Measurements from ENCODE around the gene LRRC46. TPM values are rescaled to one million over a fixed set of nuclear protein-coding genes. Genes with fewer than 3 reads are reported as not detected.

The LRRC46 gene
- total RNA-seq (1 to 10 TPM in 2 of 5 donors, under 1 TPM in 3; 0.20 to 1.0 (median 0.88) TPM), total RNA-seq (0.04 to 1.6 (median 0.41) reads per million in 29 experiments)
- 0.44 TPM for total RNA-seq (2013)

DNA sequence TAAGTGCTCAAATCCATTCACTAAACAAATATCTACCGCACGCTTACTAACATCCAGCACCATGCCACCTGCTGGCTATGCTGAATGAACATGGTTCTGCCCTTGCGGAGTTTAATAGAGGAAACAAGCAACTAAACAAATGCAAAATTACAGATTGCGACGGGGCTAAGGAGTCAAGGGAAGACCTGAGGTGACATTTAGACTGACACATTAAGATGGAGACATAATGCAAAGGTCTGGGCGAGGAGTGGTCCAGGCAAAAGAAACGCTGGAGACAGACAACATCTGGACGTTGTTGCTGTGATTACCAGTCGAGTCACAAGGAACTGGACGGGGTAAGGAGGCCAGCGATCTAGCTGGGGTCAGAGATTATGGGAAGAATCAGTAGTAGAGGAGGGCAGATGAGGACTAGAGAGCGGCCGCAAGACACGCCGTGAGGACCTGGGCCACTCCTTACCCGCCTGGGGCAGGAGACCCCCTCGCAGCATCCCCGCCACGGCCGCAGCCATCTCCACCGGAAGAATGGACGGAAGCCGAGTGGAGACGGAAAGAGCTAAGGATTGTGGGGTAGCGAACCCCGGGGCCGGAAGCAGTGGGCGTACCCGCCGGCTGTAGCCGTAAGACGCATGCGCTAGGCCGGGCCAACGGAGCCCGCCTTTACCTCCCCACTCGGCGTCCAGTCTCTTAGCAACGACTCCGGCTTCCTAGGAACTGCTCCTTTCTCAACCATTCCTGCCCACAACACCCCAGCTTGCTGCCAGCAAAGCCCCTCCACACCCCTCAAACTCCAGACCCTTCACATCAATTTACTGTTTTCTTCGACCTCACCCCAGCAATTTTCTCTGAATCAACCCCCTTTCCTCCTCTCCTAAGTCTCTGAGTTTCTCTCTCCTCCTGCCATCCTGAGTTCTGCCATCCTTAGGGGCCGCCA, at the start of gene LRRC46, which contains the start of gene MRPL10:
Gene LRRC46, plus strand, starts transcription at position 668 of the 931 bp plus-strand sequence. CDS start 320 bp downstream, outside the sequence.
Gene MRPL10, minus strand, starts transcription at position 539 of the 931 bp plus-strand sequence. Its CDS starts 30 bp downstream, at position 509.
- Histone ChIP-seq H3K36me3 (ENCODE audit: control insufficient read depth in 2 of 2, extremely low read depth in 1 of 2, insufficient read depth in 1 of 2, low read length in 1 of 2) (peaks cover 0 to 22% of the 10 kb centered on the region in 2 donors), H3K9me3 (no peaks in the 10 kb centered on the region), H3K27ac (ENCODE audit: low read length) (peak within 1 kb of the TSS; percentile 99), H3K4me3 (ENCODE audit: control insufficient read depth in 1 of 2, extremely low read depth in 1 of 2, low read length in 1 of 2) (peak within 1 kb of the TSS; percentile 97 to 98), H3K4me1 (ENCODE audit: control insufficient read depth in 1 of 2, extremely low read depth in 1 of 2, insufficient read depth in 2 of 2, low read length in 2 of 2) (peaks cover 18 to 73% of the 10 kb centered on the region in 2 experiments), H3K27me3 (replicated peaks in 1 of 2; ENCODE audit: control insufficient read depth in 2 of 2, extremely low read depth in 1 of 2, insufficient read depth in 2 of 2, low read length in 1 of 2) (no peaks in the 10 kb centered on the region)
- peak; percentile 78 to 95 (median 87) for DNase-seq
- ATAC-seq (replicated peaks in 1 of 4), result peak; percentile 82 to 89 (median 87)
- Mint-ChIP-seq H3K27me3 (no peaks in the 10 kb centered on the region), H3K4me1 (peaks cover 51 to 69% (median 61%) of the 10 kb centered on the region in 3 donors), H3K9me3 (no peaks in the 10 kb centered on the region), H3K4me3 (peak within 1 kb of the TSS; percentile 92 to 98 (median 94)), H3K27ac (peak within 1 kb of the TSS; percentile 96 to 98), H3K36me3 (peaks cover 11% of the 10 kb centered on the region)
- POLR2A ChIA-PET, result interaction anchor here (0.5 to 0.8 kb wide), 3 partner anchors 9 to 11 kb away, joined by 4 to 5 read pairs (median 4); partner anchors contain the start of genes OSBPL7 (in 1 of the 2) and SCRN2 (in 1 of the 2)
- WGBS (ENCODE audit: insufficient coverage), result under 1% methylated on average over 38 of the region's 42 CpGs
- CTCF ChIA-PET, result interaction anchor here in 1 of 2 donors (0.9 to 1.7 kb wide), 7 partner anchors 9 to 182 kb away, joined by 3 to 13 read pairs (median 5); partner anchors contain the start of genes KPNB1, OSBPL7, PNPO and SCRN2

GRCh38 chr17:47785538-47786123, 45.8 kb upstream of the LRRC46 start:
- DNase-seq (peak in 2 of 35 experiments; percentile 25 to 34), ATAC-seq (replicated peaks in 1 of 4) (no peak)
- H3K4me3 Mint-ChIP-seq, result no peak overlapping the region
- H3K4me1 Mint-ChIP-seq, result peaks cover 10 to 15% (median 13%) of the 10 kb centered on the region in 3 donors
- Histone ChIP-seq H3K36me3 (ENCODE audit: control insufficient read depth in 2 of 2, extremely low read depth in 1 of 2, insufficient read depth in 1 of 2, low read length in 1 of 2) (no peaks in the 10 kb centered on the region), H3K27me3 (replicated peaks in 1 of 2; ENCODE audit: control insufficient read depth in 2 of 2, extremely low read depth in 1 of 2, insufficient read depth in 2 of 2, low read length in 1 of 2) (peaks cover 3 to 40% of the 10 kb centered on the region in 2 experiments), H3K27ac (ENCODE audit: low read length) (no peak overlapping the region), H3K4me1 (ENCODE audit: control insufficient read depth in 1 of 2, extremely low read depth in 1 of 2, insufficient read depth in 2 of 2, low read length in 2 of 2) (peaks cover 0 to 11% of the 10 kb centered on the region in 2 experiments), H3K4me3 (ENCODE audit: control insufficient read depth in 1 of 2, extremely low read depth in 1 of 2, low read length in 1 of 2) (no peak overlapping the region), H3K9me3 (no peaks in the 10 kb centered on the region)
- 39% methylated on average over 3 of the region's 5 CpGs for WGBS (ENCODE audit: insufficient coverage)
- H3K36me3 Mint-ChIP-seq, result no peaks in the 10 kb centered on the region
- no peaks in the 10 kb centered on the region for H3K9me3 Mint-ChIP-seq
- H3K27ac Mint-ChIP-seq, result no peak overlapping the region
- peaks cover 34 to 51% of the 10 kb centered on the region in 2 donors for H3K27me3 Mint-ChIP-seq
- POLR2A ChIA-PET, result no interaction called here
- CTCF ChIA-PET, result interaction anchor here (0.6 to 0.7 kb wide), 2 partner anchors 42 to 220 kb away, joined by 3 to 4 read pairs; no protein-coding TSS in a partner anchor

DNA sequence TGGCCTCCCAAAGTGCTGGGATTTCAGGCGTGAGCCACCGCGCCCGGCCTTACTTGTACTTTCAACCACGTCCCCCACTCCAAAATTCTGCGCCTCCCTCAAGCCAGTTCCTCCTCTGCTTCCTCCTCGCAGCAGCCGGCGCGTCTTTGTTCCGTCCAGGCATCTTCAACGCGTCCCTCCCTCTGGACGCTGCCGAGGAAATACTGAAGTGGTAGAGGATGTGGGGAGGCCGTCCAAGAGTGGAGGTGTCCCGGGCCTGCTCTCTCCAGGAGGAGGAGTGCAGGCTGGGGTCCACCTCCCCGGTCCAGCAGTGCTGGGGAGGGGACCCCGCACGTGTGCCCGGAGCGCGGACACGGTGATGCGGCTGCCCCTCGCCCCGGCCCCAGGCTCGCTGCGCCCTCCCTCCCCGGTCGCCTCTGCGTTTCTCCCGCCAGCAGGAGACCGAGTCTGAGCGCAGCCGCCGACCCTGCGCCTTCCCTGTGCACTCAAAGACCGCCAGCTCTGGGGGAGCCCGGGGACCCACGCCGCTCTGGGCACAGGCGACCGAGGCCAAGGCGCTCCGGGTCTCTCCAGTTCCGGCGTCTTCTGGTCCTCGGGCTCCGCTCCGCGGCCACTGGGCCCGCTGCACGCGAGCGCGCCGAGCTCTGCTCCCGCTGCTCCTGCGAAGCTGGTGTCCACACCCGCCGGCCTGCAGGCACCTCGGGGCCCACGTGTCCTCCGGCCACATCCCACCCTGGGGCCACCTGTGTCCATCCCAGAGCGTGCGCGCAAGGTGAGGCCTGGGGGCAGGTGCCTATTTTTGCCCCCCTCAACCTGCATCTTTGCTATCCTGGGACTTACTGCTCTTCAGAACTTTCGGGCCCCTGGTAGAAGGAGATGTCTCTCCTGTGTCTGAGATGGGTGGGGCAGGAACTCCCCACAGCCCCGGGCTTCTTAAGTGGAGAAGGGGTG, 41.6 kb upstream of the LRRC46 start:
- no peaks in the 10 kb centered on the region for H3K36me3 ChIP-seq (ENCODE audit: control insufficient read depth in 2 of 2, extremely low read depth in 1 of 2, insufficient read depth in 1 of 2, low read length in 1 of 2)
- H3K36me3 Mint-ChIP-seq, result no peaks in the 10 kb centered on the region
- peaks cover 57 to 62% of the 10 kb centered on the region in 2 donors for H3K27me3 Mint-ChIP-seq
- H3K4me3 ChIP-seq (ENCODE audit: control insufficient read depth in 1 of 2, extremely low read depth in 1 of 2, low read length in 1 of 2), result peak overlapping the region; percentile 36 to 40
- POLR2A ChIA-PET, result no interaction called here
- peak overlapping the region in 1 of 2 donors; percentile 23 for H3K27ac Mint-ChIP-seq
- H3K27ac ChIP-seq (ENCODE audit: low read length), result no peak overlapping the region
- peaks cover 10 to 19% (median 16%) of the 10 kb centered on the region in 3 donors for H3K4me1 Mint-ChIP-seq
- peaks cover 0 to 11% of the 10 kb centered on the region in 2 experiments for H3K4me1 ChIP-seq (ENCODE audit: control insufficient read depth in 1 of 2, extremely low read depth in 1 of 2, insufficient read depth in 2 of 2, low read length in 2 of 2)
- peak overlapping the region; percentile 63 to 74 (median 65) for H3K4me3 Mint-ChIP-seq
- CTCF ChIA-PET, result interaction anchor here in 1 of 2 donors (0.7 to 1.7 kb wide), 2 partner anchors 27 to 126 kb away, joined by 3 to 8 read pairs; no protein-coding TSS in a partner anchor
- DNase-seq, result peak in 27 of 35 experiments; percentile 11 to 68 (median 32)
- peak; percentile 87 to 91 (median 90) for ATAC-seq (replicated peaks in 1 of 4)
- peaks cover 12 to 55% of the 10 kb centered on the region in 2 experiments for H3K27me3 ChIP-seq (replicated peaks in 1 of 2; ENCODE audit: control insufficient read depth in 2 of 2, extremely low read depth in 1 of 2, insufficient read depth in 2 of 2, low read length in 1 of 2)
- 2% methylated on average over 56 of the region's 70 CpGs for WGBS (ENCODE audit: insufficient coverage)
- no peaks in the 10 kb centered on the region for H3K9me3 ChIP-seq
- no peaks in the 10 kb centered on the region for H3K9me3 Mint-ChIP-seq

DNA sequence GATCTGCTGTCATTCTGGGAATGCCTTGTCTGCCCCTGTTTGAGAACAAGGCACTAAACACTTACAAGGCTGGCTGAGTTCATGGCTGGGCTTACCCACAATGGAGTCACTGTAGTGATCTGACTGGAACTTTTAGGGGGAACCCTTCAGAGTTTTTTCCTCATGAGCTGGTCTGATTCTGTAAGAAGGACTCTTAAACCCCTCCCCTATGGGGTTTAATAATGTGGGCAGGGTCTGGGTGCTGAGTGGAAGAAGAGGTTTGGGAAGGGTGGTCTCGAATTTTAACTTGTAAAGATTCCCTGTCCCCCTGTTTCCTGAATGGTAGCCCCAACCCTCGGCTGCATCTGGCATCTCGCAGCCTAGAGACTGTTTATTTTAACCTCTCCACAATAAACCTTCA, 40.4 kb upstream of the LRRC46 start:
- no peak overlapping the region for H3K27ac ChIP-seq (ENCODE audit: low read length)
- no peak overlapping the region for H3K4me3 ChIP-seq (ENCODE audit: control insufficient read depth in 1 of 2, extremely low read depth in 1 of 2, low read length in 1 of 2)
- ChIA-PET POLR2A (no interaction called here), CTCF (no interaction called here)
- DNase-seq (no peak), ATAC-seq (replicated peaks in 1 of 4) (no peak)
- WGBS (ENCODE audit: insufficient coverage), result no CpG with 5 or more reads among the region's 3 CpGs
- H3K36me3 ChIP-seq (ENCODE audit: control insufficient read depth in 2 of 2, extremely low read depth in 1 of 2, insufficient read depth in 1 of 2, low read length in 1 of 2), result no peaks in the 10 kb centered on the region
- H3K4me1 ChIP-seq (ENCODE audit: control insufficient read depth in 1 of 2, extremely low read depth in 1 of 2, insufficient read depth in 2 of 2, low read length in 2 of 2), result peaks cover 0 to 11% of the 10 kb centered on the region in 2 experiments
- Mint-ChIP-seq H3K9me3 (no peaks in the 10 kb centered on the region), H3K4me1 (peaks cover 10 to 19% (median 16%) of the 10 kb centered on the region in 3 donors), H3K27ac (peak overlapping the region in 1 of 2 donors; percentile 19), H3K4me3 (peak overlapping the region in 2 of 3 donors; percentile 44 to 63), H3K36me3 (no peaks in the 10 kb centered on the region), H3K27me3 (peaks cover 57 to 62% of the 10 kb centered on the region in 2 donors)
- H3K27me3 ChIP-seq (replicated peaks in 1 of 2; ENCODE audit: control insufficient read depth in 2 of 2, extremely low read depth in 1 of 2, insufficient read depth in 2 of 2, low read length in 1 of 2), result peaks cover 12 to 51% of the 10 kb centered on the region in 2 experiments
- H3K9me3 ChIP-seq, result no peaks in the 10 kb centered on the region

DNA sequence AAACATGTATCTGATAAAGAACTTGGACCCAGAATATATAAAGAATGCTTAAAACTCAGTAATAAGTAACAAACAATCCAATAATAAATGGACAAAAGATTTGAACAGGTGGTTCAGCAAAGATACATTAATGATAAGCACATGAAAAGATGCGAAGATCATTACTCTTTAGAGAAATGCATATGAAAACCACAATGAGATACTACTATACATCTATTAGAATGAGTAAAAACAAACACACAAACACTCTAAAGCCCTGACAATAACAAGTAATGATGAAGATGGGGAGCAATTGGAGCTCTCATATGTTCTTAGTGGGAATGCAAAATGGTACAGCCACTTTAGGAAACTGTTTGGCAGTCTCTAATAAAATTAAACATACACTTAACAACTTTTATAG, 39.0 kb upstream of the LRRC46 start:
- Histone ChIP-seq H3K36me3 (ENCODE audit: control insufficient read depth in 2 of 2, extremely low read depth in 1 of 2, insufficient read depth in 1 of 2, low read length in 1 of 2) (no peaks in the 10 kb centered on the region), H3K27ac (ENCODE audit: low read length) (no peak overlapping the region), H3K4me3 (ENCODE audit: control insufficient read depth in 1 of 2, extremely low read depth in 1 of 2, low read length in 1 of 2) (no peak overlapping the region), H3K9me3 (no peaks in the 10 kb centered on the region), H3K4me1 (ENCODE audit: control insufficient read depth in 1 of 2, extremely low read depth in 1 of 2, insufficient read depth in 2 of 2, low read length in 2 of 2) (peaks cover 0 to 11% of the 10 kb centered on the region in 2 experiments), H3K27me3 (replicated peaks in 1 of 2; ENCODE audit: control insufficient read depth in 2 of 2, extremely low read depth in 1 of 2, insufficient read depth in 2 of 2, low read length in 1 of 2) (peaks cover 12 to 43% of the 10 kb centered on the region in 2 experiments)
- ATAC-seq (replicated peaks in 1 of 4) (no peak), DNase-seq (no peak)
- no peak overlapping the region for H3K27ac Mint-ChIP-seq
- ChIA-PET POLR2A (no interaction called here), CTCF (no interaction called here)
- H3K9me3 Mint-ChIP-seq, result no peaks in the 10 kb centered on the region
- H3K27me3 Mint-ChIP-seq, result peaks cover 57 to 60% of the 10 kb centered on the region in 2 donors
- peaks cover 10 to 19% (median 16%) of the 10 kb centered on the region in 3 donors for H3K4me1 Mint-ChIP-seq
- no peaks in the 10 kb centered on the region for H3K36me3 Mint-ChIP-seq
- H3K4me3 Mint-ChIP-seq, result no peak overlapping the region
- no CpG with 5 or more reads among the region's 1 CpG for WGBS (ENCODE audit: insufficient coverage)

Measured in T-cell (primary cell).